HL-60 (cell line): ENCODE results near the gene PCDH15.

ENCODE experiments used
- DNase-seq, 2 experiments: peaks; one replicate each; pipeline ENCODE4 v3.0.0-alpha.2; 2010 to 2020; ENCODE audit warnings: low read depth in 1 of 2, low spot score in 1 of 2
- H3K27ac ChIP-seq: fragments of 250-450 bp; sonication (Bioruptor Pico); replicated peaks from 2 replicates; pipeline ENCODE4 v1.5.1; 2020; ENCODE audit warnings: mild to moderate bottlenecking, moderate library complexity
- H3K27me3 ChIP-seq: fragments of 250-450 bp; sonication (Bioruptor Pico); 2 replicates; pipeline ENCODE4 v1.5.1; 2021; ENCODE audit warnings: mild to moderate bottlenecking, moderate library complexity; ENCODE audit not compliant: insufficient read depth, poor library complexity, severe bottlenecking
- H3K4me3 ChIP-seq: replicated peaks from 2 replicates; pipeline ENCODE4 v1.5.1; 2011; ENCODE audit warnings: mild to moderate bottlenecking, control low read depth, low read length; ENCODE audit not compliant: insufficient read depth
- CTCF ChIP-seq: IDR thresholded peaks from one replicate; pipeline ENCODE4 v1.5.1; 2011; ENCODE audit warnings: low read length, control low read depth, inconsistent platforms; ENCODE audit not compliant: insufficient read depth
- GABPA ChIP-seq: IDR thresholded peaks from 2 replicates; pipeline ENCODE4 v1.6.1; 2012; ENCODE audit warnings: low read depth
- POLR2AphosphoS5 ChIP-seq: IDR thresholded peaks from 2 replicates; pipeline ENCODE4 v1.6.1; 2012; ENCODE audit warnings: low read depth
- SPI1 ChIP-seq: IDR thresholded peaks from 2 replicates; pipeline ENCODE4 v1.6.1; 2012; ENCODE audit warnings: low read depth, mild to moderate bottlenecking, borderline replicate concordance
- TF ChIP-seq, protein P1 (sequence below): IDR thresholded peaks from 2 replicates; pipeline ENCODE4 v1.6.1; 2012; ENCODE audit warnings: low read depth; ENCODE audit not compliant: insufficient replicate concordance

Gene PCDH15

GRCh38 chr10:53852450-53853175 is 948.4 kb downstream of the PCDH15 start:
- no peak for DNase-seq
- no peak for TF ChIP-seq GABPA
- TF ChIP-seq POLR2AphosphoS5: no peak
- no peak for TF ChIP-seq SPI1
- TF ChIP-seq CTCF: no peak
- TF ChIP-seq, protein P1, sequence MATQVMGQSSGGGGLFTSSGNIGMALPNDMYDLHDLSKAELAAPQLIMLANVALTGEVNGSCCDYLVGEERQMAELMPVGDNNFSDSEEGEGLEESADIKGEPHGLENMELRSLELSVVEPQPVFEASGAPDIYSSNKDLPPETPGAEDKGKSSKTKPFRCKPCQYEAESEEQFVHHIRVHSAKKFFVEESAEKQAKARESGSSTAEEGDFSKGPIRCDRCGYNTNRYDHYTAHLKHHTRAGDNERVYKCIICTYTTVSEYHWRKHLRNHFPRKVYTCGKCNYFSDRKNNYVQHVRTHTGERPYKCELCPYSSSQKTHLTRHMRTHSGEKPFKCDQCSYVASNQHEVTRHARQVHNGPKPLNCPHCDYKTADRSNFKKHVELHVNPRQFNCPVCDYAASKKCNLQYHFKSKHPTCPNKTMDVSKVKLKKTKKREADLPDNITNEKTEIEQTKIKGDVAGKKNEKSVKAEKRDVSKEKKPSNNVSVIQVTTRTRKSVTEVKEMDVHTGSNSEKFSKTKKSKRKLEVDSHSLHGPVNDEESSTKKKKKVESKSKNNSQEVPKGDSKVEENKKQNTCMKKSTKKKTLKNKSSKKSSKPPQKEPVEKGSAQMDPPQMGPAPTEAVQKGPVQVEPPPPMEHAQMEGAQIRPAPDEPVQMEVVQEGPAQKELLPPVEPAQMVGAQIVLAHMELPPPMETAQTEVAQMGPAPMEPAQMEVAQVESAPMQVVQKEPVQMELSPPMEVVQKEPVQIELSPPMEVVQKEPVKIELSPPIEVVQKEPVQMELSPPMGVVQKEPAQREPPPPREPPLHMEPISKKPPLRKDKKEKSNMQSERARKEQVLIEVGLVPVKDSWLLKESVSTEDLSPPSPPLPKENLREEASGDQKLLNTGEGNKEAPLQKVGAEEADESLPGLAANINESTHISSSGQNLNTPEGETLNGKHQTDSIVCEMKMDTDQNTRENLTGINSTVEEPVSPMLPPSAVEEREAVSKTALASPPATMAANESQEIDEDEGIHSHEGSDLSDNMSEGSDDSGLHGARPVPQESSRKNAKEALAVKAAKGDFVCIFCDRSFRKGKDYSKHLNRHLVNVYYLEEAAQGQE: no peak
- Histone ChIP-seq H3K4me3 (no peak overlapping the region), H3K27ac (no peak overlapping the region), H3K27me3 (no peaks in the 10 kb centered on the region)

DNA sequence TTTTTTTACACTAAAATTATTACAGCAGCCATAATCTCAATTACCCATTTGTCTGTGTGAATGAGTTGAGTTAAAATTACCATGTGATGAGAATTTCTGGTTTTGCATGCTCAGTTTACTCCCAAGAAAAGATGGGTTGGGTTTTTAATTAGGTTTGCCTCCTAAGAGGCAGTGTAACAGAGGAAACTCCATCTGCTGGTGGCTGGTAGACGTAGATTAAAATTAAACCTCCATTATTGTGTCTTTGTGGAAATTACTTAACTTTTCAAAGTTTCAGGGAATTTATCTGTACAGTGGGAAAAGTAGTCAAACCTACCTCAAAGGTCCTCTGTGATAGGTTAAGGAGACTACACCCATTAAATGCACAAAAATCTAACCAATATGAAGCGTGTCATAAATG is 954.2 kb downstream of the PCDH15 start:
- H3K27ac ChIP-seq: no peak overlapping the region
- TF ChIP-seq, protein P1: no peak
- TF ChIP-seq POLR2AphosphoS5 (no peak), GABPA (no peak), SPI1 (no peak), CTCF (no peak)
- no peak for DNase-seq
- H3K4me3 ChIP-seq: no peak overlapping the region
- H3K27me3 ChIP-seq: no peaks in the 10 kb centered on the region

DNA sequence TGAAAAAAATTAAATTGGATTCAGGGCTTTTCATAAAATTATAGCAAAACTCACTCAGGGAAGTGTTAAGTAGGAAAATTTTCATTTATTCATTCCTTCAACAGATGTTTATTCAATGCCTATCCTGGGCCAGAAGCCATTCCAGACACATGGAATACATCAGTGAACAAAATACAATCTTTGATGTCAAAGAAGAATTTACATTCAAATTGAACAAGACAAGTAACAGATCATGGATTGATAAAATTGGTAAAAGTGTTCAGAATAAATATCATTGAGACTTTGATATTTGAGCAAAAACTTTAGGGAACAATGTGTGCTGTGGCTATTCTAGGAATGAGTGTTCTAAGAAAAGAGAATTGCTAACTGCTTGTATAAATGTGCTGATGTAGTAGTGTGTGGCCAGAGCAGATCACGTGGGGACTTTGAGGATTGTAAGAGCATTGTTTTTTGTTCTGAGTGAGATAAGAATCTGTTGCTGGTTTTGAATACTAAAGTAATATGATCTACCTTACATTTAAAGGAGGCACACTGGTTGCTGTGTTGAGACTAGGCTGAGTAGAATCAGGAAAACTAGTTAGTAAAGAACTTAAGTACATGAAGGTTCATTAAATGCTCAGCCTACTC is 957.2 kb downstream of the PCDH15 start:
- DNase-seq: no peak
- TF ChIP-seq, protein P1: no peak
- TF ChIP-seq CTCF (no peak), GABPA (no peak), SPI1 (no peak), POLR2AphosphoS5 (no peak)
- Histone ChIP-seq H3K27ac (no peak overlapping the region), H3K4me3 (no peak overlapping the region), H3K27me3 (no peaks in the 10 kb centered on the region)
